HG03039 (cell line): ENCODE results near the gene NET1.
"Not testable (repeated sequence)": the region's sequence is repeated elsewhere in the genome, so short reads cannot be mapped to it uniquely, and the experiment has no call there.

Experiments
- ATAC-seq: cut with Tn5 transposase; IDR thresholded peaks from one replicate; pipeline ENCODE4 v1.9.1; 2021; ENCODE audit warnings: mild to moderate bottlenecking, moderate library complexity; ENCODE audit not compliant: unreplicated experiment

NET1 gene

GRCh38 chr10:5461914-5462840 is 49.8 kb downstream of the NET1 start:
- no peak for ATAC-seq

- ATAC-seq = no peak
Measured at GRCh38 chr10:5462841-5463293, 50.5 kb downstream of the NET1 start.

- ATAC-seq = no peak
Measured at GRCh38 chr10:5464546-5464945, 52.2 kb downstream of the NET1 start.

- no peak for ATAC-seq
Measured at GRCh38 chr10:5465976-5466450, 53.7 kb downstream of the NET1 start.

GRCh38 chr10:5466451-5467206 is 54.3 kb downstream of the NET1 start:
- no peak for ATAC-seq

- ATAC-seq = no peak
Measured at GRCh38 chr10:5467207-5467535, 54.8 kb downstream of the NET1 start.

GRCh38 chr10:5467634-5468255 is 55.4 kb downstream of the NET1 start:
- no peak for ATAC-seq

- ATAC-seq = no peak
Measured at GRCh38 chr10:5468262-5469106, 56.1 kb downstream of the NET1 start.

GRCh38 chr10:5469353-5470061 is 57.1 kb downstream of the NET1 start:
- no peak for ATAC-seq

- no peak for ATAC-seq
Measured at GRCh38 chr10:5470062-5470751, 57.9 kb downstream of the NET1 start.

GRCh38 chr10:5474642-5475041 is 62.3 kb downstream of the NET1 start:
- ATAC-seq = not testable (repeated sequence)

- not testable (repeated sequence) for ATAC-seq
Measured at GRCh38 chr10:5475088-5475487, 62.7 kb downstream of the NET1 start.

GRCh38 chr10:5475974-5476807 is 63.8 kb downstream of the NET1 start:
- not testable (repeated sequence) for ATAC-seq

- no peak for ATAC-seq
Measured at GRCh38 chr10:5476918-5477525, 64.7 kb downstream of the NET1 start.

GRCh38 chr10:5477948-5478693 is 65.8 kb downstream of the NET1 start:
- no peak for ATAC-seq

- no peak for ATAC-seq
Measured at GRCh38 chr10:5478694-5479305, 66.4 kb downstream of the NET1 start.
